DLD1 (cell line): Measurements from ENCODE around the gene MYO1F.
"Not testable (repeated sequence)": the region's sequence is repeated elsewhere in the genome, so short reads cannot be mapped to it uniquely, and the experiment has no call there.

Source experiments
- in situ Hi-C: cut with HindIII; loops from 2 replicates; pipeline ENCODE4 v1.10.0; 2017; ENCODE audit warnings: low sequenced_read_pairs

Gene MYO1F

DNA sequence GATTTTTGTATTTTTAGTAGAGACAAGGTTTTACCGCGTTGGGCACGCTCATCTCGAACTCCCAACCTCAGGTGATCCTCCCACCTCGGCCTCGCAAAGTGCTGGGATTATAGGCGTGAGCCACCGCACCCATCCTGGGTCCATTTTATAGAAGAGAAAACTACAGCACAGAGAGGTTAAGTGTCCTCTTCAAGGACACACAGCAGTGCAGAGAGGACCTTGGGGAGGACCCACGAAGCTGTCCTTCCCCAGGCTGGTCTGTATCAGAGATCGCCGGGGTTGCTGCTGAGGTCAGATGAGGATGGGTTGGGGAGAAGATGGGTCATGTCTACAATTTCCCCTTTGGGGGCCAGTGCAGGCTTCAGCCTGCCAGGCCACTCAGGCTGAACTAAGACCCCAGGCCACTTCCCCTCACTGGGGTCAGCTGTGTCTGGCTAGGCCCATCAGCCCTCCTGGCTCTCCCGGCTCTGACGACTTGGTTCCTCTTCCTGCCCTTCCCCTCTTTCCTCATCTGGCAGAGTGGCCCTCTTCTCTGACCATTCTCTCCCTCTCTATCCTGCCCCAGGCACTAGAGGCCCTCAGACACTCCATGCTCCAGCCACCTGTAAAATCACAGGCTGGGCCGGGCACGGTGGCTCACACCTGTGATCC, 9.6 kb downstream of the MYO1F start:
- in situ Hi-C loops: no loop called here

DNA sequence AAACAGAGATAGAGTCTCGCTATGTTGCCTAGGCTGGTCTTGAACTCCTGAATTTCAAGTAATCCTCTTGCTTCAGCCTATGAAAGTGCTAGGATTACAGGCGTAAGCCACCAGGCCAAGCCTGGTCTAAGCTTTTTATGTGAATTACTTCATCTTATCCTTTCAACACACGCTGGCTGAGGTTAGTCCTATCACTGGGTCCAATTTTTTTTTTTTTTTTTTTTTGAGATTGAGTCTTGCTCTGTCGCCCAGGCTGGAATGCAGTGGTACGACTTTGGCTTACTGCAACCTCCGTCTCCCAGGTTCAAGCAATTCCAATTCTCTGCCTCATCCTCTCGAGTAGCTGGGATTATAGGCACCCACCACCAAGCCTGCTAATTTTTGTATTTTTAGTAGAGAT, 10.4 kb downstream of the MYO1F start:
- in situ Hi-C loops: no loop called here

GRCh38 chr19:8564866-8565265, 12.4 kb downstream of the MYO1F start:
- in situ Hi-C loops: not testable (repeated sequence)

- in situ Hi-C loops: no loop called here
Observed at GRCh38 chr19:8561075-8561764, 16.0 kb downstream of the MYO1F start.

- in situ Hi-C loops: no loop called here
Observed at GRCh38 chr19:8558325-8558724, 18.9 kb downstream of the MYO1F start.

- in situ Hi-C loops: no loop called here
Observed at GRCh38 chr19:8557642-8558238, 19.5 kb downstream of the MYO1F start.

- in situ Hi-C loops: not testable (repeated sequence)
Observed at GRCh38 chr19:8553729-8554128, 23.5 kb downstream of the MYO1F start.

GRCh38 chr19:8552810-8553209, 24.4 kb downstream of the MYO1F start:
- in situ Hi-C loops: no loop called here

DNA sequence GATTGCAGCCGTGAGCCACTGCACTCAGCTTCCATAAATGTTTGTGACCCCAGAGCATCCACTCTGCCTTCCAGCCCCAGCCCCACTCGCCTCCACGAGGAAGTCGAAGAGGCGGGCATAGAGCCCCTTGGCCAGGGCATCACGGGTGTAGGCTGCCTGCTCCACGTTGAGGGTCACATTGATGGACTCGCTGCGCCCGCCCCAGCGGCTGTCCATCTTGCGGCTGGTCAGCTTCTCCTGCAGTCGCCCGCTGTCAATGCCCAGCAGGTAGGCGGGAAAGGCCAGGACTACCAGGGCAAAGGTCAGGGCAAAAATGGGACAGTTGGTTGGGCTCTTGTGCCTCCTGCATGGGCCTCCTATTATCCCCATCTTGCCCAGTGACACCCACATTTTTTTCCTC, 27.2 kb downstream of the MYO1F start:
- in situ Hi-C loops: no loop called here

GRCh38 chr19:8545743-8546142, 31.5 kb downstream of the MYO1F start:
- in situ Hi-C loops: no loop called here

- in situ Hi-C loops: no loop called here
Observed at GRCh38 chr19:8544168-8544567, 33.1 kb downstream of the MYO1F start.

- in situ Hi-C loops: no loop called here
Observed at GRCh38 chr19:8539621-8540149, 37.6 kb downstream of the MYO1F start.

DNA sequence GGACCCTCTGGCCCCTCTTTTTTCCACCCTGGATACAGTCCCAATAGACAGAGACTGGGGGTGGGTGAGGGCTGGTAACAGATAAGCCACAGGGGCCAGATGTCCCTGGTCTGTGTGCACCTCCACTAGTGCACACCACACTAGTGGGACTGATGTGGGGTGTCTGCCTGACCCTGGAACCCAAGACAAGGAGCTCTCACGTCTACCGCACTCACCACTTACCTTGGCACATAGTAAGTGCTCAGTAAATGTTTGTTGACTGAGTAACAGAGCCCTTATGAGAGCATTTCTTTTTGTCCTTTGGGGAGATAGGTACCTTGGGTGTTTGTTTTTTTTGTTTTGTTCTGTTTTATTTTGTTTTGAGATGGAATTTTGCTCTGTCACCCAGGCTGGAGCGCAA, 40.1 kb downstream of the MYO1F start:
- in situ Hi-C loops: no loop called here

DNA sequence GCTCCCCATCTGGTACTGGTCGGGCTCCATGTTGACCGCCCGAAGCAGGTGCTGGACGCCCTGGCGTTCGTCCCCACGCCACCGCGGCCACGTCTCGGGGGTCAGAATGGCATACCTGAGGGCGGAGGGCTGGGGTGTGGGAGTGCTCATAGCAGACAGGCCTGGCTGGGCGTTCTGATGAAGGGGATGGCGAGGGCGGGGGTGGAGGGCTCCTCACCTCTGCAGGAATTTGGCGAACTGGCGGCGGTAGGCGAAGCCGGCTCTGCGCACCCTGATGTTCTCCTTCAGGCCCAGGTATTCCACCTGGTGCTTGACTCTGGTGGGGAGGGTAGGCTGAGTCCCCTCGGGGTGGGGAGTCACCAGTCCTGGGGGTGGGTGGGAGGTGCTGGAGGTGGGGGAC, 41.0 kb downstream of the MYO1F start:
- in situ Hi-C loops: no loop called here

- in situ Hi-C loops: no loop called here
Observed at GRCh38 chr19:8532225-8532624, 45.0 kb downstream of the MYO1F start.

DNA sequence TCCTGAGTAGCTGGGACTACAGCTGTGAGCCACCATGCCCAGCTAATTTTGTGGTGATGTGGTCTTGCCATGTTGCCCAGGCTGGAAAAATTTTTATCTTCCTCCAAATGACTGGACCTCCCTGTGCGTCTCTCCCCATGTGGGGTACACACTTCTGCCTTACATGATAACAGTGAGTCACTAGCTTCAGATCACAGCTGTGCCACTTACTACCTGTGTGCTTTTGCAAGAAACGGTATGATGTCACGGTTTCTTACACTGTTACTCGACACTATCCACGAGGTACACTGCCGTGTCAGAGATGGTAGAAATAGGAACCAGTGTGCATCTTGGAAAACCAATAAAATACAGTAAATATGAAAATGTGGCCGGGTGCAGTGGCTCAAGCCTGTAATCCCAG, 45.8 kb downstream of the MYO1F start:
- in situ Hi-C loops: no loop called here

- in situ Hi-C loops: no loop called here
Observed at GRCh38 chr19:8530061-8530679, 47.1 kb downstream of the MYO1F start.

DNA sequence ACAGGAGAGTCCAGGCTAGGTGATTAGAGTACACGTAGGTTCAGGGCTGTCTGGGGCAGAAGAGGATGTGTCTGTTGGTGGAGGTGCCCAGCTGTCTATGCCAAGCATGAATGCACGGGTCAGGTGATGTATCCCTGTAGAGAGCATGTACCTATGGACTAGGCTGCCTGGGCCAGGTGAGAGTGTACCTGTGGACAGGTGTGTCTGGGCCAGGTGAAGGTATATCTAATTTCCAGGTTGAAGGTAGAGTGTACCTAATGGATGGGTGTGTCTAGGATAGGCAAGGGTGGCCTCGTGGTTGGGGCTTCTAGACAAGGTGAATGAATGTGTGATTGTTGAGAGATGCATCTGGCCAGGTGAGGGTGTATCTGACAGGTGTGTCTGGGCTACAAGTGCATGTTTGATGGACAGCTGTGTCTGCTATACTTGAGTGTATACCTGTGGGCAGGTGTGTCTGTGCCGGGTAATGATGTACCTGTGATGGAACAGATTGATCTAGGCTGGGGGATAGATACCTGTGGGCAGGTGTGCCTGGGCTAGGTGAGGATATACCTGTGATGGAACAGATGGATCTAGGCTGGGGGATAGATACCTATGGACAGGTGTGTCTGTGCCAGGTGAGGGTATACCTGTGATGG, 47.8 kb downstream of the MYO1F start:
- in situ Hi-C loops: no loop called here

DNA sequence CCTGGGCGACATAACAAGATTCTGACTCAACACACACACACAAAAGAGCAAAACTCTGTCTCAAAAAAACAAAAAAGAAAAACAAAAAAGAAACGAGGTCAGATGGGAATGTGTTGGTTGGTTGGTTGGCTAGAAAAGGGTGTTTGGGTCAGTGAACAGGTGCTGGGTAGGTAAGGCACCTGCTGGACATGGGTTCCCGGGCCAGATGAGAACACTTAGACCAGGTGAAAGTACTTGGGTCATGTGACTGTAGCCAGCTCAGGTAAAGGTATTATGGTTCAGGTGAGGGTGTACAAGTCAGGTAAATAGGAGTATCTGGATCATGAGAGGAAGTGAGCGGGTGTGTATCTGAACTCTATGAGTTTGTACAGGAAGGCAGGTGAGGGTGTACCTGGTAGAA, 48.7 kb downstream of the MYO1F start:
- in situ Hi-C loops: no loop called here

DNA sequence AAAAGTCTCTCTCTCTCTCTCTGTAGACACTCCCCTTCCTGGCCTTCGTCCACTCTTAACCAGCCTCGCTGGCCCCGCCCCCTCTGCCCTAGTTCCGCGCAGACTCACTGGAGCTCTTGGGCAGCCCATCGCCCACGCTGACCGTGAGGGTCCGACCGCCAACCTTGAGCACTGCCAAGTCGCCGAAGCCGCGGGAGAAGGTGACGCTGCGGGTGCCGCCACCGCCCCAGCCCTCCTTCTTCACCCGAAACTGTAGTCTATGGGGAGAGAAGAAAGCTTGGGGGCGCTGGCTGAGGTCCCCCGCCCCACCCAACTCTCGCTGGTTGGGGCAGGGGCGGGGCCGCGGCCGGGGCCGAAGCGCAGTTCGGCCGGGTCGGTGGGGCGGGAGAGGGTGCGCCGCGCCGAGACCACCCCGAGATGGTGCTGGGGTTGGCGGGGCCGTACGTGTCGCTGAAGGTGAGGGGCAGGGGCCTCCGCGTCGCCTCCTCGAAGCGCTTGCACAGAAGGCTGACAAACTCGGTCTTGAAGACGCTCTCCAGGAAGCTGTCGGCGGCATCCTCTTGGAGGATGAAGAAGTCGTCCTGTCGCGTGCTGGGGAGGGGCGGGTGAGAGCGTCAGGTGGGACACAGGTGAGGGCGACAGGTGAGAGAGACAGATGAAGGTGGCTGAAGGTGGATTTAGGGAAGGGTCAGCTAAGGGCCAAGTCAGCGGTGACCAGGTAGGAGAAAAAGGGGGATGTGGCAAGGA, 50.7 kb downstream of the MYO1F start:
- in situ Hi-C loops: no loop called here

DNA sequence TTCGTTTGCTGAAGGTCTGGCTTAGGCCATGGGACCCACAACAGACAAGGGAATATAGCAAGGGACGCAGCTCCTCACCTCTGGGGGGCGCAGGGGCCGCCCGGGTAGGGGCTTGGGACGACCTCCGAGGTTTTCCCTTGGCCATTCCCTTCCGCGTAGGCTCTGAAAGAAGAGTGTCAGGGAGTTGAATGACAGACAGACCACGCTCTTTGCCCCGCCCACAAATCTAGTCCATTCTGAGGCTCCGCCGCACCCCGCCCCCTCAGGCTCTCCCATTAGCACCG, 51.9 kb downstream of the MYO1F start:
- in situ Hi-C loops: no loop called here
